MM.1S (cell line): ENCODE measurements around the gene C10orf67.

Experiments
- DNase-seq: peaks from one replicate; pipeline ENCODE4 v3.0.0-alpha.2; 2015
- H2AFZ ChIP-seq: fragments of 300-600 bp; sonication (generic); 2 replicates; pipeline ENCODE4 v1.6.0; 2016; ENCODE audit warnings: antibody characterized with exemption, low read length
- H3F3A ChIP-seq: fragments of 300-600 bp; sonication (generic); 2 replicates; pipeline ENCODE4 v1.6.1; 2016; ENCODE audit warnings: mild to moderate bottlenecking, antibody characterized with exemption, low read length, moderate library complexity, mixed read lengths; ENCODE audit not compliant: insufficient read depth
- H3K27ac ChIP-seq: fragments of 300-600 bp; sonication (generic); 2 replicates; pipeline ENCODE4 v1.5.1; 2016; ENCODE audit warnings: mild to moderate bottlenecking, low read length
- H3K27me3 ChIP-seq: fragments of 300-600 bp; sonication (generic); replicated peaks from 2 replicates; pipeline ENCODE4 v1.6.0; 2016; ENCODE audit warnings: low read length; ENCODE audit not compliant: insufficient read depth
- H3K36me3 ChIP-seq: fragments of 300-600 bp; sonication (generic); replicated peaks from 2 replicates; pipeline ENCODE4 v1.6.1; 2016; ENCODE audit warnings: mild to moderate bottlenecking, low read length, mixed read lengths; ENCODE audit not compliant: insufficient read depth
- H3K4me1 ChIP-seq: fragments of 300-600 bp; sonication (generic); 2 replicates; pipeline ENCODE4 v1.6.1; 2016; ENCODE audit warnings: low read length, mixed read lengths
- H3K4me2 ChIP-seq: fragments of 300-600 bp; sonication (generic); 2 replicates; pipeline ENCODE4 v1.6.0; 2016; ENCODE audit warnings: low read depth, low read length
- H3K4me3 ChIP-seq: fragments of 300-600 bp; sonication (generic); 2 replicates; pipeline ENCODE4 v1.5.1; 2016; ENCODE audit warnings: low read length, mixed read lengths
- H3K79me2 ChIP-seq: fragments of 300-600 bp; sonication (generic); 2 replicates; pipeline ENCODE4 v1.6.1; 2016; ENCODE audit warnings: mixed run types, low read length, mixed read lengths
- H3K9ac ChIP-seq: fragments of 300-600 bp; sonication (generic); 2 replicates; pipeline ENCODE4 v1.6.1; 2016; ENCODE audit warnings: low read length, mixed read lengths
- H3K9me2 ChIP-seq: fragments of 300-600 bp; sonication (generic); replicated peaks from 2 replicates; pipeline ENCODE4 v1.6.1; 2016; ENCODE audit warnings: mild to moderate bottlenecking, low read length, mixed read lengths; ENCODE audit not compliant: insufficient read depth
- H3K9me3 ChIP-seq: fragments of 300-600 bp; sonication (generic); replicated peaks from 2 replicates; pipeline ENCODE4 v1.6.1; 2016; ENCODE audit warnings: mild to moderate bottlenecking, low read length, mixed read lengths; ENCODE audit not compliant: insufficient read depth
- H4K20me1 ChIP-seq: fragments of 300-600 bp; sonication (generic); 2 replicates; pipeline ENCODE4 v1.6.1; 2016; ENCODE audit warnings: mild to moderate bottlenecking, low read length, moderate library complexity, mixed read lengths; ENCODE audit not compliant: insufficient read depth
- EZH2 ChIP-seq: fragments of 300-600 bp; sonication (generic); optimal IDR thresholded peaks from 2 replicates; pipeline ENCODE3; 2017; ENCODE audit warnings: low read depth, mild to moderate bottlenecking, antibody characterized with exemption, low read length, mixed read lengths
- EZH2phosphoT487 ChIP-seq: fragments of 300-600 bp; sonication (generic); IDR thresholded peaks from 2 replicates; pipeline ENCODE4 v1.6.1; 2018; ENCODE audit warnings: antibody characterized with exemption, low read length
- TF ChIP-seq, protein P1 (sequence below): fragments of 300-600 bp; sonication (generic); IDR thresholded peaks from 2 replicates; pipeline ENCODE4 v1.5.1; 2016; ENCODE audit warnings: antibody characterized with exemption, low read length, mixed read lengths

The C10orf67 gene

DNA sequence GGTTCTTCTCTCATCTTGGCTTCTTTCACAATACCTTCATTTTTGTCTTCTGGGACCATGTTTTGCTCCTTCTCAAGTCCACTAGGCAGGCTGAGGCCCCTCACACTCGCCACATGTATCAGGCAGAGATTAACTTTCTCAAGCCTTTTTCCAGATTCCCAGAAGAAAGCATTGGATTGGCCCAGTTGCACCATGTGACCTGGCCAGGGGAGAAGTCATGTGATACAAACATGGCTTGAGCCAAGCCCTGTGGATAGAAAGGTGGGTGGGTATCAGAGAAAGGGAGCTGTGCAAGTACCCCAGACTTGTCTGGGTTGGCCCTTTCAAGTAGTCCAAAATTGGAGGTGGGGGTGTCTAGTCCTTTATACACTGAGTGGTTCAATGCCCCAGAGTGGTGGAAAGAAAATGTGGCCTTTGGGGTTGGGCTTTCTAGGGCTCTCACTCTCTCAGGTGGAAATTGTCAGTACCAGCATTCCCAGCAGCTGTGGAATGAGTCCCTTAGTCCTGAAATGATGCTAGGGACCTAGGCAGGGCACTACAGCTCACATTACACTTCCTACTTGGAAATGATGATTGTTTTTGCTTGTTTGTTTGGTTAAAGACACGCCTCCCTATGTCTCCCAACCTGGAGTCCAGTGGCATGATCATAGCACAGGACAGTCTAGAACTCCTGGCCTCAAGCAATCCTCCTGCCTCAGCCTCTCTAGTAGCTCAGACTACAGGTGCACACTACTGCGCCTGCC lies 36.9 kb upstream of the C10orf67 start:
- H3K4me2 ChIP-seq = no peak overlapping the region
- H3K36me3 ChIP-seq = no peaks in the 10 kb centered on the region
- no peaks in the 10 kb centered on the region for H3K9me3 ChIP-seq
- no peaks in the 10 kb centered on the region for H3K9me2 ChIP-seq
- no peak overlapping the region for H3K27ac ChIP-seq
- no peaks in the 10 kb centered on the region for H3K27me3 ChIP-seq
- no peak overlapping the region for H2AFZ ChIP-seq
- H3F3A ChIP-seq = no peaks in the 10 kb centered on the region
- no peak overlapping the region for H3K9ac ChIP-seq
- DNase-seq = no peak
- no peak for TF ChIP-seq EZH2phosphoT487
- no peak for TF ChIP-seq EZH2
- TF ChIP-seq, protein P1, sequence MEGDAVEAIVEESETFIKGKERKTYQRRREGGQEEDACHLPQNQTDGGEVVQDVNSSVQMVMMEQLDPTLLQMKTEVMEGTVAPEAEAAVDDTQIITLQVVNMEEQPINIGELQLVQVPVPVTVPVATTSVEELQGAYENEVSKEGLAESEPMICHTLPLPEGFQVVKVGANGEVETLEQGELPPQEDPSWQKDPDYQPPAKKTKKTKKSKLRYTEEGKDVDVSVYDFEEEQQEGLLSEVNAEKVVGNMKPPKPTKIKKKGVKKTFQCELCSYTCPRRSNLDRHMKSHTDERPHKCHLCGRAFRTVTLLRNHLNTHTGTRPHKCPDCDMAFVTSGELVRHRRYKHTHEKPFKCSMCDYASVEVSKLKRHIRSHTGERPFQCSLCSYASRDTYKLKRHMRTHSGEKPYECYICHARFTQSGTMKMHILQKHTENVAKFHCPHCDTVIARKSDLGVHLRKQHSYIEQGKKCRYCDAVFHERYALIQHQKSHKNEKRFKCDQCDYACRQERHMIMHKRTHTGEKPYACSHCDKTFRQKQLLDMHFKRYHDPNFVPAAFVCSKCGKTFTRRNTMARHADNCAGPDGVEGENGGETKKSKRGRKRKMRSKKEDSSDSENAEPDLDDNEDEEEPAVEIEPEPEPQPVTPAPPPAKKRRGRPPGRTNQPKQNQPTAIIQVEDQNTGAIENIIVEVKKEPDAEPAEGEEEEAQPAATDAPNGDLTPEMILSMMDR = no peak
- H3K4me1 ChIP-seq = no peaks in the 10 kb centered on the region
- no peaks in the 10 kb centered on the region for H3K79me2 ChIP-seq
- H4K20me1 ChIP-seq = no peaks in the 10 kb centered on the region
- no peak overlapping the region for H3K4me3 ChIP-seq

DNA sequence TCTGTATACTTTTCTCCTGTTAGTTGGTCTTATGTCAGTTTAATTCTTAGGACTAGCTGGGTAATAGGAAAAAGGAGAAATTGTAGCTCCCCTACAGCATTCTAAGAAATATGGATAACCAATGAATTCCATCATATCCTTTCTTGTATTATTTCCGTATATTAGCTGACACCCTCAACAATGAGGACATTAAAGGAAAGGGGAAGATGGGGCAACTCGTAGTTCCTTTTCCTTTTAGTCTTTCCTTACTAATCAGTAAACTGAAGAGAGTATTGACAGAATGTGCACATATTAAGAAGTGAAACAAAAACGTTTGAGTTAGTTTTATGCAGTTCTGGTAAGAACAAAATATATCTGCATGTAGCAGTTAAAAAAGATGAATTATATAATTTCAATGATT lies 35.1 kb upstream of the C10orf67 start:
- Histone ChIP-seq H3K4me3 (no peak overlapping the region), H3K4me1 (no peaks in the 10 kb centered on the region), H3K36me3 (no peaks in the 10 kb centered on the region), H3K79me2 (no peaks in the 10 kb centered on the region), H3K9ac (no peak overlapping the region), H3F3A (no peaks in the 10 kb centered on the region), H3K9me3 (no peaks in the 10 kb centered on the region), H4K20me1 (no peaks in the 10 kb centered on the region), H3K9me2 (no peaks in the 10 kb centered on the region), H2AFZ (no peak overlapping the region), H3K4me2 (no peak overlapping the region), H3K27me3 (no peaks in the 10 kb centered on the region), H3K27ac (no peak overlapping the region)
- TF ChIP-seq EZH2 (no peak), EZH2phosphoT487 (no peak)
- TF ChIP-seq, protein P1 = no peak
- no peak for DNase-seq

DNA sequence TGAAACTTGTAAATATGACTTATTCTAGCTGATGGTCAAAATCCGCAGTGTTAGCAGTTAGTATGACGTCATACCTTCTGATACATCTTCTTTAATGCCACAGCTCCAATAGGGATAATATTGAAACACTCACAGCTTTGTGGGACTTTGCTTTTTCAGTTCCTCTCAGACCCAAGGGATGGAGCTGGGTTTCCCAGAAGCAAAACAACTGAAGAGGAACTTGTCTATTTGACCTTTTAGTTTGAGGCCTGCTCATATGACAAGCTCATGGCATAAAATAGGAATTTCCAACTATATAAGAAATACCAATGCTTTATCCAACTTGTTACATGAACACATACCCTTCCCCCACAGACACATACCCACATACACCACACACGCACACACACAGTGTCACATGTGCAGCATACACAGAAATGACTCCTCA lies 31.6 kb upstream of the C10orf67 start:
- Histone ChIP-seq H3K4me3 (no peak overlapping the region), H3K9me3 (no peaks in the 10 kb centered on the region), H3K27ac (no peak overlapping the region), H3K4me1 (no peaks in the 10 kb centered on the region), H3K9ac (no peak overlapping the region), H2AFZ (no peak overlapping the region), H3K4me2 (no peak overlapping the region), H3K27me3 (no peaks in the 10 kb centered on the region), H3K79me2 (no peaks in the 10 kb centered on the region), H3F3A (no peaks in the 10 kb centered on the region), H3K9me2 (no peaks in the 10 kb centered on the region), H3K36me3 (no peaks in the 10 kb centered on the region), H4K20me1 (no peaks in the 10 kb centered on the region)
- DNase-seq = no peak
- no peak for TF ChIP-seq EZH2phosphoT487
- no peak for TF ChIP-seq EZH2
- TF ChIP-seq, protein P1 = no peak
